22Rv1 (cell line): ENCODE measurements around the gene UPF1.

Experiments used
- H3K27ac ChIP-seq: fragments of 450-650 bp; 2 replicates; pipeline ENCODE4 v1.5.1; 2017
- CTCF ChIP-seq: fragments of 450-650 bp; IDR thresholded peaks from 2 replicates; pipeline ENCODE4 v1.5.1; 2017; ENCODE audit warnings: mild to moderate bottlenecking
- ZFX ChIP-seq: fragments of 450-650 bp; IDR thresholded peaks from 2 replicates; pipeline ENCODE4 v1.6.1; 2017; ENCODE audit warnings: antibody characterized with exemption, borderline replicate concordance

Gene UPF1

GRCh38 chr19:18904334-18905057 is 72.7 kb downstream of the UPF1 start:
- TF ChIP-seq CTCF = no peak
- no peak overlapping the region for H3K27ac ChIP-seq

GRCh38 chr19:18905058-18905456 is 73.3 kb downstream of the UPF1 start:
- TF ChIP-seq ZFX (no peak), CTCF (no peak)
- no peak overlapping the region for H3K27ac ChIP-seq

- no peak for TF ChIP-seq ZFX
- no peak for TF ChIP-seq CTCF
- H3K27ac ChIP-seq = no peak overlapping the region
Observed at GRCh38 chr19:18905513-18906236, 73.9 kb downstream of the UPF1 start.

GRCh38 chr19:18906605-18907519 is 75.1 kb downstream of the UPF1 start:
- H3K27ac ChIP-seq = no peak overlapping the region
- TF ChIP-seq ZFX = no peak
- TF ChIP-seq CTCF = no peak

- no peak for TF ChIP-seq ZFX
- no peak for TF ChIP-seq CTCF
- no peak overlapping the region for H3K27ac ChIP-seq
Observed at GRCh38 chr19:18908917-18909619, 77.3 kb downstream of the UPF1 start.

GRCh38 chr19:18910010-18910409 is 78.3 kb downstream of the UPF1 start:
- no peak for TF ChIP-seq ZFX
- no peak for TF ChIP-seq CTCF
- H3K27ac ChIP-seq = no peak overlapping the region
